NCI-H1417 (cell line): ENCODE data around the gene ABL2.
"Not testable (repeated sequence)": the region's sequence is repeated elsewhere in the genome, so short reads cannot be mapped to it uniquely, and the experiment has no call there.

Experiments used
- DNase-seq, 3 experiments: peaks; one replicate each; lab custom pipeline; 2025; lab: John Stamatoyannopoulos, UW

The ABL2 gene

DNA sequence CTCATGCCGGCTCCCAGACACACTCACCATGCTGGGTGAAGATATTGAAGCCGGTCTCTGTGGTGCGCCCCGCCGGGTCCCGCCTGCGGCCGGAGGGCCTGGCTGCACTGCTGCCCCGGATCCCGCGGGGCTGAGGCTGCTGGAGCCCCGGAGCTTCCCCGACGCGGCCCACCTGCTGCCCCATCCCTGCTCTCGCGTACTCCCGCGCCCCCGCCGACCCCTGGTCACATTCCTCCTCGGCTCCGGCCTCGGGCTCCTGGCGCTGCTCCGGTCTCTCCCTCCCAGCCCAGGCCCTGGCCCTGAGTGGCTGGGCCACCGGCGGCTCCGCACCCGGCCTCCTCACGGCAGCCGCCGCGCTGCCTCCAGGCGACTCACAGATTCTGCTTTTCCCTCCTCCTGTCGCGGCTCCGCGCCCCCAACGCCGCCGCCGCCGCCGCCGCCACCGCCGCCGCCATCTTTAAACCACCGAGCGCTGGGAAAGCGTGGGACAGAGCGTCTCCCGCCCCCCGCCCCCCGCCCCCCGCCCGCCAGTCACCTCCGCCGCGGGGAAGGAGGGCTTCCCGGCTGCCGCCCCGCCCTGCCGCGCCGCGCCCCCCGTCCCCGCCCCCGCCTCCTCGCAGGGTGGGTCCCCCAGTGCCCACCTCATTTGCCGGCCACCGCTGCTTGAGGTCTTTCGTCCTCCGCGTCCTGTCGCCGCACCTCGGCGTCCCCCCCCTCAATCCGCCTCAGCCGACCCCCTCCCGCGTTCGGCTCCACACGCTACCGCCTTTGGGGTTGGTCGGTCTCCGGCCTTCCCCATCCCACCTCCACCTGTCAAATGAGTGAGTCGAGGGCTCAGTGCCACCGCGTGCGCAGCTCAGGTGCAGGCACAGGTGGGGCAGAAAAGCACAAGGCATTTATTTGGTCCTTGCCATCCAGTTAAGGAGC is at the start of gene ABL2:
ABL2 (minus strand) TSS at position 464 of the 927 bp plus-strand sequence; CDS start at position 184, 280 bp downstream.
- peak; percentile 74 to 83 (median 81) for DNase-seq

DNA sequence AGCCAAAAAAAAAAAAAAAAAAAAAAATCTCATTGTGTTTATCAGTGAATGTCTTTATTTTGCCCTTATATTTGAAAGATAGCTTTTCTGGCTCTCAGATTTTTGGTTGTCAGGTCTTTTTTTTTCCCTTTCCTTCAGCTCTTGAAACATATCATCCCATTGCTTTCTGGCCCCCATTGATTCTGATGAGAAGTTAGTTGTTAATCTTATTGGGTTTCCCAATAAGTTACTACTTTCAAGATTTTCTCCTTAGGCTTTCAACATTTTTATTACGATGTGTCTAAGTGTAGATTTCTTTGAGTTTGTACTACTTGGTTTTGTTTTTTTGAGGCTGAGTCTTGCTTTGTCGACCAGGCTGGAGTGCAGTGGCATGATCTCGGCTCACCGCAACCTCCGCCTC is 49.4 kb upstream of the ABL2 start:
- DNase-seq, result no peak

DNA sequence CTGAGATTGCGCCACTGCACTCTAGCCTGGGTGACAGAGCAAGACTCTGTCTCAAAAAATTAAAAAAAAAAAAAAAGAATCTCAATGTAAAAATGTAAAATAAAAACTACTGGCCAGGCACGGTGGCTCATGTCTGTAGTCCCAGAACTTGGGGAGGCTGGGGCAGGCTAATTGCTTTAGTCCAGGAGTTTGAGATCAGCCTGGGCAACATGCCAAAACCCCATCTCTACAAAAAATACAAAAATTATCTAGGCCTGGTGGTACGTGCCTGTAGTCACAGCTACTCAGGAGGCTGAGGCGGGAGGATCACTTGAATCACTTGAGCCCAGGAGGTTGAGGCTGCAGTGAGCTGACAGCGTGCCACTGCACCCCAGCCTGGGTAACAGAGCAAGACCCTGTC is 44.9 kb upstream of the ABL2 start:
- not testable (repeated sequence) for DNase-seq

DNA sequence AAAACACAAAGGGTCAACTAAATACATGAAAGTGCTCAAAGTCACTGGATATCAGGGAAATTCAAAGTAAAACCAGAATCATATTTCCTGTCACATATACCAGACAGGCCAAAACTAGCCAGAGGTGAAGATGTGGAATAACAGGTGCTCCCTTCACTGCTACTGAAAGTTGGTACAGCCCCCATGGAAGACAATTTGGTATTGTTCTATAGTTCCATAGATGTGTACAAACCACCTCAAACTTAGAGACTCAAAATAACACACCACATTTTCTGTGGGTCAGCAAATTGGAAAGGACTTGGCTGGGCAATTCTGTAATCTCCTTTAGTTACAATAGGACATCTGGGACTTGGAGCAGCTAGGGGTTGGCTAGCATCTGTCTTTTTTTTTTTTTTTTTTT is 39.6 kb upstream of the ABL2 start:
- no peak for DNase-seq

DNA sequence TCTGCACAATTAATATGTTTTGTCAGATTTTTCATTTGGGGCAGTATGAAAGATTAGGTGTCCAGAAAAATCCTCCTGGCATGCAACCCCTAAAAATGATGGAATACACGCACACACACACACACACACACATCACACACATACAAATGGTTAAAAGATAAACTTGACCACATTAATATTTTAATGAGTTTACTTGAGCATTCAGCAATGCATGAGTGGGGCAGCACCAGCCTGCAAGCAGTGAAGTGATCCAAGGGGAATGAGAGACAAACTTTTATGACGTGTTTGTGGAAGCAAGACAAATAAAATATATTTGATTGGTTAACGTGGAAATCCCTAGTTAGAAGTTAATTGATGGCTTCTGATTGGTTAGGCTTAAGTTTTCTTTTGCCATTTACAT is 35.0 kb upstream of the ABL2 start:
- no peak for DNase-seq

DNA sequence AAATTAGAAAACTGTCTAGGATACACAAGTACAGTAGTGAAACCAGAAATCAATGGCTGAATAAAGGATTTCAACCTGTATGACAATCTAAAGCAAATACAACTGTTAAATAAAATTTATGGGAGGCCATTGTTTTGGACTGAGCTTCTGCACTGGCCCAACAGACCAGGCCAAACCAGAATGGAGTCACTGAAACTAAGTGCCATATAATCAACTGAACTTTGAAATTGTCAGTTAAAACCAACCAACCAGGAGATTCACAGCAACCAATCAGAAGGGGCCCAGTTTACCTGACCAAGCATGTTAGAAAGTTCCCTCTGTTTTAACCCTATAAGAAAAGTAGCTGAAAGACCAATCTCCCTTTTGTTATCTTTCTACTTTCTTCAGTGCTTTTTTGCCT is 33.6 kb upstream of the ABL2 start:
- no peak for DNase-seq

DNA sequence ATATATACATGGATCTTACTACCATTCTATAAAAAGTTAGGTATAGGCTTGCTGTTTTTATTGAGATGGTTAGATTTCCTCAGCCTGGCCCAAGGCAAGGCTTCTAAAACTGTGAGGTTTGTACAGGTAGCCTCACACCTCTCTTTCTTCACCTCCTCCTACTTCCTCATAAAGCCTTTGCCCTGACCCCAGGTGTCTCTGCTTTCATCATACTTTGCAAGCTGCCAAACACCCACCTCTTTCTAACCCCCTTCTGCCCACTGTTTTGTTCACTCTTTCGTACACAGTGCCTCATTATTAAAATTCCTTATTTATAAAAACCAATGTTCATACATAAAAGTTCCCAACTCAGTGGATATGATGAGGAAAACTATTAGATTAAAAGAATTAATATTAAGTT is 32.7 kb upstream of the ABL2 start:
- DNase-seq, result no peak

DNA sequence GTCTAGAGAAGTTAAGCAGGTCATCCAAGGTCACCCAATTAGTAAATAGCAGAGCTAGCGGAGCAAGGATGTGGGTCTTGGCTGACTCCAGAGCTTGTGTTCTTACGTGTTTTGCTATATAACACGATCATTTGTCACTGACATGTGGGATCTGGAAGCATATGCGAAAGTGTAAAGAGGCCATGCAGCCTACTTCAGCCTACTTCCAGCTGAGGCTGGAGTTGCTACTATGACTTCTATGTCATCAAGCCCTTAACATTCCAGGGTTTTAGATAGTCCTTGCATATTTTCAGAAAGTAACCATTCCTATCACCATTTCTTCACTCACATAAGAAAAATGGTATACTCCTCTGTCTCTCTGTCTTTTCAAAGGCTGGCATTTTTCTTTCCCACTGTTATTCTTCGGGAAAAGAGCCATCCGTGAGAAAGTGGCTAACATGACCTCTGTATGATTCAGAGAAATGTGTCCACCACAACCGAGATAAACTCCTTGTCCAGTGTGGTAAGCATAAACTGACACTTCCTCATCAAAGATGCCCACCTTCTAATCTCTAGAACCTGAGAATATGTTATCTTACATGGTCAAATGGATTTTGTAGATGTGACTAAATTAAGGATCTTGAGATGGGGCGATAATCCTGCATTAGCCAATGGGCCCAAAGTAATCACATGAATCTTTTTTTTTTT is 24.0 kb upstream of the ABL2 start:
- no peak for DNase-seq

DNA sequence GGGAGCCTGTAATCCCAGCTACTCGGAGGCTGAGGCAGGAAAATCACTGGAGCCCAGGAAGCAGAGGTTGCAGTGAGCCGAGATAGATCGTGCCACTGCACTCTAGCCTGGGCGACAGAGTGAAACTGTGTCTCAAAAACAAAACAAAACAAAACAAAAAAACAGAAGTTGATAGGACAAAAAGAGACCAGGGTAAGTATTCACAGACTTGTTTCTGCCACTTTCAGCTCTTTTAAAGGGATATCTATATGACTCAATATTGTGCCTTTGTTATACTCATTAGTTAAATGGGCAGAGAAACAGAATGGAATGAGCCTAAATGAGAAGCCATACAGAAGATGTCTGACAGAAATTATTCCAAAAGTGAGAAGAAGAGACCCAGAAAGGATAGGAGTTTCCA is 23.1 kb upstream of the ABL2 start:
- DNase-seq, result no peak

DNA sequence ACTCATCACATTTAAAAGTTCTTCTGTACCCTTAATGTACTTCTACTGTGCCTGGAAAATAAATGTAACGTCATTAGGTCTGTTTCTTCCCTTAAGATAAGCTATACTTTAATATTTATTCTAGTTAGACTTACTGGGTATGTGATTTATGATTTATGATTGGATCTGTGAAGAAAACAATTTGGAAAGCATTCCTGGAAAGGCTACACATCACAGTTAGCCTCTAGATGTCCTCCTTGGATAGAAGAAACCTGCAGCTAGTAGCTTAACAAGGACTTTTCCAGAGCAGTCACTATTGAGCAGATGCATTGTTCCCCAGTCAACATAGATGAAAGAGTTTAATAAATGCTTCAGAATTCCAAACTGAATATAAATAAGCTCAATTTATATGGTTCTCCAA is 22.2 kb upstream of the ABL2 start:
- DNase-seq, result peak; percentile 9 to 70 (median 41)

DNA sequence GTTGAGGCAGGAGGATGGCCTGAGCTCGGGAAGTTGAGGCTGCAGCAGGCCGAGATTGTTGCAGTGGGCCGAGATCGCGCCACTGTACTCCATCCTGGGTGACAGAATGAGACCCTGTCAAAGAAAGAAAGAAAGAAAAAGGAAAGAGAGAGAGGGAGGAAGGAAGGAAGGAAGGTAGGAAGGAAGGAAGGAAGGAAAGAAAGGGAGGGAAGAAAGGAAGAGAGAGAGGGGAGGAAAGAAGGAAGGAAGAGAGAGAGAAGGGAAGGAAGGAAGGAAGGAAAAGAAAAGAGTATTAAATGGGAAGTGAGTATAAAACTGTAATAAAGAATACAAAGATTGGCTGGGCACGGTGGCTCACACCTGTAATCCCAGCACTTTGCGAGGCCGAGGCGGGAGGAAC is 18.4 kb upstream of the ABL2 start:
- DNase-seq, result no peak

DNA sequence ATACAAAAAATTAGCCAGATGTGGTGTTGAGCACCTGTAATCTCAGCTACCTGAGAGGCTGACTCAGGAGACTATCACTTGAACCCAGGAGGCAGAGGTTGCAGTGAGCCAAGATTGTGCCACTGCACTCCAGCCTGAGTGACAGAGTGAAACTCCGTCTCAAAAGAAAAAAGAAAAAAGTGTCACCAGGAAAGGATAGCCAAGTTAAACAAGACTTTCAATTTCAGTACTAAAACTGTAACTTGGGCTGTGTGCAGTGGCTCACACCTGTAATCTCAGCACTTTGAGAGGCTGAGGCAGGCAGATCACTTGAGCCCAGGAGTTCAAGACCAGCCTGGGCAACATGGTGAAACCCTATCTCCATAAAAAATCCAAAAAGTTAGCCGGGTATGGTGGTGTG is 15.9 kb upstream of the ABL2 start:
- DNase-seq, result not testable (repeated sequence)

DNA sequence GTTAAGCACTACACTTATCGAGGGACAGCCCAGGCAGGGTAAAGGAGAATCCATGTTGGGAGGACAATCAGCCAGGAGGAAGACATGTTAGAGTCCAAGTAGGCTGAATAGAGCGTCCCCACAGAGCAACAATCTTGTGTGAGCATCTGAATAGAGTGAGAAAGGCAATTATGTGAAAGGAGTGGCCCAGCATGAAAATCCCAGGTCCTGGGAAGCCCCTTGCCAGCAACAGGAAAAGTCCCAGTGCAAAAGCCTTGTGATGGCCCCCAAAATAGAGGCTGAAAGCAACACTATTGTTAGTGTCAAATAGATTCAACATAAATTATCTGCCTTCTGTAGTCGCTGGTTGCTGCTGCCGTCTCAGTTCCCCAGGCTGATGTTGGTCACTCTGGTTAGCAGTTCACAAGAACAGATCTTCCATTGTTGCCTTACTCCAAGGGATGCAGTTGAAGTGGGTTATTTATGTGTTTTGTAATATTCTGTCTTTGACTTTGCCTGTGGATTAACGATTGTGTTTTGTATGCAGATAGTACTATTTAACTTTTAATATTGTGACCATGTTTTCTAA is 12.1 kb upstream of the ABL2 start:
- DNase-seq, result no peak

DNA sequence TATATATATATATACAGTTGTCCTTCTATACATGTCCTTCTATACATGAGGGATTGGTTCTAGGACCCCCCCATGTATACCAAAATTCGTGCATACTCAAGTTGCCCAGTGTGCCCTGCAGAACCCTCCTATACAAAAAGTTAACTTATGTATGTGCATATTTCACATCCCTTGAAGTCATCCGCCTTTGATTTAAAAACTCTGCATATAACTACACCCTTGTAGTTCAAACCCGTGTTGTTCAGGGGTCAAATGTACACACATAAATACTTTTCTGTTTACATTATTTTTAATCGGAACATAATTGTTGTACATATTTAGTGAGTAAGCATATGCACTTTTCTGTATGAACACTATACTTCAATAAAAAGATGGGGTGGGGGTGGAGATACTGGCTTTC is 7.7 kb upstream of the ABL2 start:
- DNase-seq, result no peak

DNA sequence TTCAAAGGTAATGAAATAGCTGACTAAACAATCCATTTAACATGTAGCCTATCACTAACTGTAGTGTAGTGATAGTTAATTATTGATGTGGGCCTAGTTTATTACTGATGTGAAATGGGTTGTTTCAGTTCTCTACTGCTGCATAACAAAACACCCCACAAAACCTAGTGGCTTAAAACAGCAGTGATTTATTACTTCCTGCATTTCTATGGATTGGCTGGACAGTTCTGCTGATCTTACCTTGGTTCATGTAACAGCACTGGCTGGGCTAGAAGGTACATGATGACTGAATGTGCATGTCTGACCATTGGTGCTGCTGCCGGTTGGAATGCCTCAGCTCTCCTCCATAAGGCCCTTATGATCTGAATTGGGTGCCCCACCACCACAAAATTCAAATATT is 5.4 kb upstream of the ABL2 start:
- DNase-seq, result no peak

DNA sequence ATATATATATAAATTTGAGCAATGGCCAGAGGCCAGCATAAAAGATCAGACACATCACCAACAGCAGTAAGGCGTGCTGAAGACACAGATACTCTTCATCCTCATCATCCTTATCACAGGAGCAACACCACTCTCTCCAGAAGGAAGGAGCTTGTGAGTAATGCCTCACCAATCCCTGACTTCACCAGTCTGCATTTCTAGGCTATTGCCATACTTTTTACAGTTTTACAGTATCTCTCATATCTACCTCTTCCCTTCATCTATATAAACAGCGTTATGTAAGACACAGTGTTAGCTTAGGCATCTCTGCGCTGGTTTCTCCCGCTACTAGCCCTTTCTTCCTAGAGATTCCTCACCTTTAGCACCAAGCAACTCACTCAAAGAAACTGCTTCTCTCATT is 2.4 kb upstream of the ABL2 start:
- DNase-seq, result no peak

DNA sequence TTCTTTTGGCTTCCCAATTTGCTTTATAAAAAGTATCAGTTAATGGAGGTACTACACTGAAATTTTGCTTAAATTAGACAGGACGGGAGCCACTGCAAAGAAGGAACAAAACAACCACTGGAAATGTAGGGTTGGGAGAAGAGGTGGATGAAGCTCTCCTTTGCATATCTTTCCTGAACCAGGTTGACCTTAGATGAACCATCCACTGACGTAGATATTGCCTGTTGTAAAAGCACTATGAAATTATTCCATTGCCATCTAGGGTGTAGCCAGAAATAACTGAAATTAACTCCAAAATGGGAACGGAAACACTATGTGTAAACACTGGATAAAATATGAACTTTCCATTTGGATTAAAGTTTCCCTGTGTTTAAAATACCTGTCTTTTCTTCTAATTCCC is 1.2 kb upstream of the ABL2 start:
- no peak for DNase-seq

DNA sequence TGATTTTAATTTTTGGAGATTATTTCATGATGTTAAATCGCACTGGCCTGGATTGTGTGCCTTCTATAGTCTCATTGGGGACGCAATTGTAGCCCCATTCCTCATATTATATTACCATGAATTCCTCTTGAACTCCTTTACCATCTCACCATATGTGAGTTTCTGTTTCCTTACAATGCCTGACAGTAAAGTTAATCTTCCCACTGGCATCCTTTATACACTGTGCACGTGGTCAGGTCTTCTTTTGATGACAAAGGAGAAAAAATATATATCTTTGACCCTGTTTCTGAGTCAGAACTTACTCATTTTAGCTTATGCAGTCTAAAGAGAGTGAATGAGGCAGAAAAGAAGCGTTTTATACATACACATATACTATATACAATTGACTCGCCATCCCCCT is 774 bp upstream of the ABL2 start:
- no peak for DNase-seq

DNA sequence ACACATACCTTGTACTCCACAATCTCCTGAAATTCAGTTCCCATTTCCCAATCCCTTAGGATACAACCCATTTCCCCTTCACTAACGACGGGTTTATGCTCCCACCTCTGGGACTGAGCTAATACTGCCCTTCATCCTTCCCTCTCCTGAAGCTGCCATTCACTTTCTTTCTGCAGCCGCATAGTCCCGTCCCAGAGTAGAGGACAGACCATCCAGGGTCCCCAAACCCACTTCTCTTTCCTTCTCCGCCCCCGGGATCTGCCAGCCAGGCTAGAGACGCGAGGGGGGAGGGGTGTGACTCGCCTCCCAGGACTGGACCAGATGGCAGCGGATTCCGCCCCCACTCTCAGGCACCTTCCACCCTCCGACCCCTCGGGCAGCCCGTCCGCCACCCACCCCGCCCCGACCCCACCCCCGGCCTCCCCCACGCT is 679 bp downstream of the ABL2 start:
- DNase-seq, result peak; percentile 48 to 67 (median 63)

DNA sequence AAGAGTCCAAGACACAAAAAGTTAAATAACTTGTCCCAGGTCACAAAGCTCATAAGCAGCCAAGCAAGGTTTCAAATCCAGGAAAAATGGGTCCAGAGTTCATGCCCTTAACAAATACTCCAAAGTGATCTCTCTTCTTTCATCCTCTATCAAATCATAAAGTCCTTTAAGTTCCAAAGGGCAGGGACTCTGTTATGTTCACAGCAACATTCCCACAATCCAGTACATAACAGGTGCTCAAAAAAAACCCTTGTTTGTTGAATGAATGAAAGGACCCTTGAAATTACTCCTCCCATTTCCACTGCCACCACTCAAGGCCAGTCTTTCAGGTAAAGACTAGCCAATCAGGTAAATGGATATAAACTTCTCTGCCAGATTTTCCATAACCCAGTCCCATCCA is 2.7 kb downstream of the ABL2 start:
- DNase-seq, result no peak

DNA sequence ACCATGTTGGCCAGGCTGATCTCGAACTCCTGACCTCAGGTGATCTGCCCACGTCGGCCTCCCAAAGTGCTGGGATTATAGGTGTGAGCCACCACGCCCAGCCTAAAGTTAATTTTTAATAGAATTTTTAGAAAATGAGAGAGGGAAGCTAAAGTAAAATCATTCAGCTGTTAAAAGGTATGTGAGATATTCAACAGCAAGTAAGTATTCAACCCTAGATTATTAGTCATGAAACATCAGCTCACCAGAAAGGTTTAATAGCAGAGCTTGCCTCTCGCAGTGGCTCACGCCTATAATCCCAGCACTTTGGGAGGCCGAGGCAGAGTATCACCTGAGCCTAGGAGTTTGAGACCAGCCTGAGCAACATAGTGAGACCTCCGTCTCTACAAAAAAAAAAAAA is 5.0 kb downstream of the ABL2 start:
- not testable (repeated sequence) for DNase-seq

DNA sequence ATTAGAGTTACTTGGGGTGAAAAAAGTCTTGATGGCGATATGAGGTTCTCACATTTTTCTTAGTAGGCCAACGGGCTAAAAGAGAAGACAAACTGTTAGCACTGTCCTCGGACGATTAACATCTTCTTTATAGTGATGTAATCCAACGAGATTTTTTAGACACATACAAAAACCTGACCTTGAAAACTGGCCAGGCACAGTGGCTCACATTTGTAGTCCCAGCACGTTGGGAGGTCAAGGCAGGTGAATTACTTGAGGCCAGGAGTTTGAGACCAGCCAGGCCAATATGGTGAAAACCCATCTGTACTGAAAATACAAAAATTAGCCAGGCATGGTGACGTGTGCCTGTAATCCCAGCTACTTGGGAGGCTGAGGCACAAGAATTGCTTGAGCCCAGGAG is 8.4 kb downstream of the ABL2 start:
- DNase-seq, result not testable (repeated sequence)

DNA sequence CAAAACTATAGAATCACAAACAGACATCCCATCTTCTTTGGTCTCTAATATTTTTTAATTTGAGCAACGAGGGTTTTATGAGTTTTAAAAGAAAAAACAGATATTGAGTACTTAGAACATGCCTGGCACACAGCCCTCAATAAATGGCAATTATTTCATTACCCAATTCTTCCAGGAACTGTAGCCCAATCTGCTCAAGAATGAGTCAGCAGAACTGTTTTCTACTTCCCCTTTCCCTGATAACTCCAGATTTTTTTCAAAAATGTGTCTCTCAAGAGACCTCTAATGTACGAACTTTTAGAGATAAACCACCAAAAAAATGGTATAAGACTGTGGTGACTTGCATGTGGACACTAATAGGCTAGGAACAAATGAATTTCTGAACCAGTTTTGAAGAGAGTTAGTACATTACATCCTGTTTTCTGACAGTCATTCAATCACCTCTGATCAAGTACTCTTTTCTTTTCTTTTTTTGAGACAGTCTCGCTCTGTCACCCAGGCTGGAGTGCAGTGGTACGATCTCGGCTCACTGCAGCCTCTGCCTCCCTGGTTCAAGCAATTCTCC is 11.5 kb downstream of the ABL2 start:
- DNase-seq, result no peak
